Endometrial microvascular endothelial cells (primary cell): ENCODE results near the gene PCDHB5. TPM values are rescaled to one million over a fixed set of nuclear protein-coding genes. Genes with fewer than 3 reads are reported as not detected.
"Not testable (repeated sequence)": the region's sequence is repeated elsewhere in the genome, so short reads cannot be mapped to it uniquely, and the experiment has no call there.

Source experiments
- in situ Hi-C: cut with HindIII; loops from 2 replicates; pipeline ENCODE4 v1.10.0; 2017; ENCODE audit warnings: low sequenced_read_pairs, low pct_unique_long_range_greater_than_20kb; ENCODE audit errors: inconsistent ontology term
- total RNA-seq: library from RNA; depleted of rRNA; stranded (reverse); fragments of >200 nt; gene quantifications from one replicate; pipeline ENCODE4 v1.2.3, GENCODE V29; 2015; ENCODE audit errors: inconsistent ontology term

PCDHB5 gene
- total RNA-seq, 1 donor from 2014 or later: 1.4 TPM

- in situ Hi-C loops: no loop called here
Measured at GRCh38 chr5:141150224-141150992, 15.4 kb downstream of the PCDHB5 start.

DNA sequence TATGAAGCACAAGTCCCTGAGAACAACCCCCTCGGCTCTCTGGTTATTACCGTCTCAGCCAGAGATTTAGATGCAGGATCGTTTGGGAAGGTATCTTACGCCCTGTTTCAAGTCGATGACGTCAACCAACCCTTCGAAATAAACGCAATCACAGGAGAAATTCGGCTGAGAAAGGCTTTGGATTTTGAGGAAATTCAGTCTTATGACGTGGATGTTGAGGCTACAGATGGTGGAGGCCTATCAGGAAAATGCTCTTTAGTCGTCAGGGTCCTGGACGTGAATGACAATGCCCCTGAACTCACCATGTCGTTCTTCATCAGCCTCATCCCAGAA, 16.0 kb downstream of the PCDHB5 start:
- in situ Hi-C loops: no loop called here

- in situ Hi-C loops: not testable (repeated sequence)
Measured at GRCh38 chr5:141151632-141152031, 16.6 kb downstream of the PCDHB5 start.

DNA sequence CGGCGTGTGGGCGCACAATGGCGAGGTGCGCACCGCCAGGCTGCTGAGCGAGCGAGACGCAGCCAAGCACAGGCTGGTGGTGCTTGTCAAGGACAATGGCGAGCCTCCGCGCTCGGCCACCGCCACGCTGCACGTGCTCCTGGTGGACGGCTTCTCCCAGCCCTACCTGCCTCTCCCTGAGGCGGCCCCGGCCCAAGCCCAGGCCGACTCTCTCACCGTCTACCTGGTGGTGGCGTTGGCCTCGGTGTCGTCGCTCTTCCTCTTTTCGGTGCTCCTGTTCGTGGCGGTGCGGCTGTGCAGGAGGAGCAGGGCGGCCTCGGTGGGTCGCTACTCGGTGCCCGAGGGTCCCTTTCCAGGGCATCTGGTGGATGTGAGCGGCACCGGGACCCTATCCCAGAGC, 17.1 kb downstream of the PCDHB5 start:
- in situ Hi-C loops: not testable (repeated sequence)

- in situ Hi-C loops: no loop called here
Measured at GRCh38 chr5:141155540-141156374, 20.8 kb downstream of the PCDHB5 start.

GRCh38 chr5:141157356-141157755, 22.4 kb downstream of the PCDHB5 start:
- in situ Hi-C loops: not testable (repeated sequence)

GRCh38 chr5:141157901-141158300, 22.9 kb downstream of the PCDHB5 start:
- in situ Hi-C loops: not testable (repeated sequence)

DNA sequence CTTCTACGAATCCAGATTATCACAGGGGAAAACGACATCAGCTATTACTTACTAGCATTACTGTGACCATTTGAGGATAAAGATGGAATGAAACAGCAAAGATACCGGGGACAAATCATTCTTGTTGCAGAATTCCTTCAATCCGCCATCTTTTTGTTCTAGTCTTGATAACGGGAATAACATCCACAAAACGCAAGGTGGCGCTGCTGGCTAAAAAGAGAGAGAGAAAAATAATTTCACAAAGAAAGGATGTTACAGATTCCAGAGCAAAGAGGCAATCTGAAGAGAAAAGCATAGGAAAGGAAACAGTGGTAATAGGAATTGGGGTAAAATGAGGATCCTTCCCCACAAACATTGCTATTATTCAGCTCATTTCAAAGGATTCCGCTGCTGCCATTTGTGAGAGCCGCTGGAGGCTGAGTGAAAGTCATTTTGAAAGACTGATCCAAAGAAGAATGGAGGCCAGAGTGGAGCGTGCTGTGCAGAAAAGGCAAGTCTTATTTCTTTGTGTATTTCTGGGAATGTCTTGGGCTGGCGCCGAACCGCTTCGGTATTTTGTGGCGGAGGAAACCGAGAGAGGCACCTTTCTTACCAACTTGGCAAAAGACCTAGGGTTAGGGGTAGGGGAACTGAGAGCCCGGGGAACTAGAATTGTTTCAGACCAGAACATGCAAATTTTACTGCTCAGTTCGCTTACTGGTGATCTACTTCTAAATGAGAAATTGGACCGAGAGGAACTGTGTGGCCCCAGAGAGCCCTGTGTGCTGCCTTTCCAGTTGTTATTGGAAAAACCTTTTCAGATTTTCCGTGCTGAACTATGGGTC, 37.6 kb downstream of the PCDHB5 start, which contains the start of gene PCDHB7:
TSS of gene PCDHB7 (plus strand) at position 264 of the 824 bp plus-strand sequence. CDS start at position 456, 192 bp downstream.
- in situ Hi-C loops: no loop called here

- in situ Hi-C loops: not testable (repeated sequence)
Measured at GRCh38 chr5:141174291-141175104, 39.5 kb downstream of the PCDHB5 start.

- in situ Hi-C loops: no loop called here
Measured at GRCh38 chr5:141175933-141176332, 40.9 kb downstream of the PCDHB5 start.

DNA sequence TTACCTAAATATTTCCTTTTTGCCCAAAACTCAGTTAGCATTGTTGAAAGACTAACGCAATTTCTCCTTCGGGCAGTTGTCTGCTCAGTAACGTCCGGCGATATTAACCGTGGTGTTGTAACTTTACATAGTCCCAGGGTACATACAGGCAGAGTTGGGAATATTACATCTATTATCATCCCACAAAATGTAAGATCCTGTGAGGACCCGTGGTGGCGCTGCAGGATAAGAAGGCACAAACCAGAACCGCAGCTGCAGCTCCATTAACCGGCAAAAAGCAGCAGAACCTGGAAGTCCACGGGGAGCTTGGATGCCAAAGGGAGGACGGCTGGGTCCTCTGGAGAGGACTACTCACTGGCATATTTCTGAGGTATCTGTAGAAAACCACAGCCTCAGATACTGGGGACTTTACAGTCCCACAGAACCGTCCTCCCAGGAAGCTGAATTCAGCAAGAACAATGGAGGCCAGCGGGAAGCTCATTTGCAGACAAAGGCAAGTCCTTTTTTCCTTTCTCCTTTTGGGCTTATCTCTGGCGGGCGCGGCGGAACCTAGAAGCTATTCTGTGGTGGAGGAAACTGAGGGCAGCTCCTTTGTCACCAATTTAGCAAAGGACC, 42.7 kb downstream of the PCDHB5 start, which contains the start of gene PCDHB8:
TSS of gene PCDHB8 (plus strand) at position 214 of the 615 bp plus-strand sequence. CDS start at position 459, 245 bp downstream.
- in situ Hi-C loops: not testable (repeated sequence)

DNA sequence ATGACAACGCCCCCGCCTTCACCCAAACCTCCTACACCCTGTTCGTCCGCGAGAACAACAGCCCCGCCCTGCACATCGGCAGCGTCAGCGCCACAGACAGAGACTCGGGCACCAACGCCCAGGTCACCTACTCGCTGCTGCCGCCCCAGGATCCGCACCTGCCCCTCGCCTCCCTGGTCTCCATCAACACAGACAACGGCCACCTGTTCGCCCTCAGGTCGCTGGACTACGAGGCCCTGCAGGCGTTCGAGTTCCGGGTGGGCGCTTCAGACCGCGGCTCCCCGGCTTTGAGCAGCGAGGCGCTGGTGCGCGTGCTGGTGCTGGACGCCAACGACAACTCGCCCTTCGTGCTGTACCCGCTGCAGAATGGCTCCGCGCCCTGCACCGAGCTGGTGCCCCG, 44.4 kb downstream of the PCDHB5 start:
- in situ Hi-C loops: not testable (repeated sequence)

DNA sequence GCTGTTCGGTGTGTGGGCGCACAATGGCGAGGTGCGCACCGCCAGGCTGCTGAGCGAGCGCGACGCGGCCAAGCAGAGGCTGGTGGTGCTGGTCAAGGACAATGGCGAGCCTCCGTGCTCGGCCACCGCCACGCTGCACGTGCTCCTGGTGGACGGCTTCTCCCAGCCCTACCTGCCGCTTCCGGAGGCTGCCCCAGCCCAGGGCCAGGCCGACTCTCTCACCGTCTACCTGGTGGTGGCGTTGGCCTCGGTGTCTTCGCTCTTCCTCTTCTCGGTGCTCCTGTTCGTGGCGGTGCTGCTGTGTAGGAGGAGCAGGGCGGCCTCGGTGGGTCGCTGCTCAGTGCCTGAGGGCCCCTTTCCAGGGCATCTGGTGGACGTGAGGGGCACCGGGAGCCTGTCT, 44.9 kb downstream of the PCDHB5 start:
- in situ Hi-C loops: not testable (repeated sequence)

GRCh38 chr5:141180313-141180712, 45.3 kb downstream of the PCDHB5 start:
- in situ Hi-C loops: no loop called here

GRCh38 chr5:141182248-141182647, 47.2 kb downstream of the PCDHB5 start, which contains the start of gene PCDHB16:
Gene PCDHB16 (plus strand): TSS chr5:141182387. CDS start chr5:141182560, 173 bp downstream.
- in situ Hi-C loops: no loop called here

DNA sequence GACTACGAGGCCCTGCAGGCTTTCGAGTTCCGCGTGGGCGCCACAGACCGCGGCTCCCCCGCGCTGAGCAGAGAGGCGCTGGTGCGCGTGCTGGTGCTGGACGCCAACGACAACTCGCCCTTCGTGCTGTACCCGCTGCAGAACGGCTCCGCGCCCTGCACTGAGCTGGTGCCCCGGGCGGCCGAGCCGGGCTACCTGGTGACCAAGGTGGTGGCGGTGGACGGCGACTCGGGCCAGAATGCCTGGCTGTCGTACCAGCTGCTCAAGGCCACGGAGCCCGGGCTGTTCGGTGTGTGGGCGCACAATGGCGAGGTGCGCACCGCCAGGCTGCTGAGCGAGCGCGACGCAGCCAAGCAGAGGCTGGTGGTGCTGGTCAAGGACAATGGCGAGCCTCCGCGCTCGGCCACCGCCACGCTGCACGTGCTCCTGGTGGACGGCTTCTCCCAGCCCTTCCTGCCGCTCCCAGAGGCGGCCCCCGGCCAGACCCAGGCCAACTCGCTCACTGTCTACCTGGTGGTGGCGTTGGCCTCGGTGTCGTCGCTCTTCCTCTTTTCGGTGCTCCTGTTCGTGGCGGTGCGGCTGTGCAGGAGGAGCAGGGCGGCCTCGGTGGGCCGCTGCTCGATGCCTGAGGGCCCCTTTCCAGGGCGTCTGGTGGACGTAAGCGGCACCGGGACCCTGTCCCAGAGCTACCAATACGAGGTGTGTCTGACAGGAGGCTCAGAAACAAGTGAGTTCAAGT, 49.3 kb downstream of the PCDHB5 start:
- in situ Hi-C loops: not testable (repeated sequence)

- in situ Hi-C loops: no loop called here
Measured at GRCh38 chr5:141186897-141187512, 52.0 kb downstream of the PCDHB5 start, which contains the start of gene PCDHB9. Gene PCDHB9 (plus strand): TSS chr5:141187161. CDS start chr5:141187319, 158 bp downstream.
